ENCODE results near the gene RGS3.

Gene RGS3

DNA sequence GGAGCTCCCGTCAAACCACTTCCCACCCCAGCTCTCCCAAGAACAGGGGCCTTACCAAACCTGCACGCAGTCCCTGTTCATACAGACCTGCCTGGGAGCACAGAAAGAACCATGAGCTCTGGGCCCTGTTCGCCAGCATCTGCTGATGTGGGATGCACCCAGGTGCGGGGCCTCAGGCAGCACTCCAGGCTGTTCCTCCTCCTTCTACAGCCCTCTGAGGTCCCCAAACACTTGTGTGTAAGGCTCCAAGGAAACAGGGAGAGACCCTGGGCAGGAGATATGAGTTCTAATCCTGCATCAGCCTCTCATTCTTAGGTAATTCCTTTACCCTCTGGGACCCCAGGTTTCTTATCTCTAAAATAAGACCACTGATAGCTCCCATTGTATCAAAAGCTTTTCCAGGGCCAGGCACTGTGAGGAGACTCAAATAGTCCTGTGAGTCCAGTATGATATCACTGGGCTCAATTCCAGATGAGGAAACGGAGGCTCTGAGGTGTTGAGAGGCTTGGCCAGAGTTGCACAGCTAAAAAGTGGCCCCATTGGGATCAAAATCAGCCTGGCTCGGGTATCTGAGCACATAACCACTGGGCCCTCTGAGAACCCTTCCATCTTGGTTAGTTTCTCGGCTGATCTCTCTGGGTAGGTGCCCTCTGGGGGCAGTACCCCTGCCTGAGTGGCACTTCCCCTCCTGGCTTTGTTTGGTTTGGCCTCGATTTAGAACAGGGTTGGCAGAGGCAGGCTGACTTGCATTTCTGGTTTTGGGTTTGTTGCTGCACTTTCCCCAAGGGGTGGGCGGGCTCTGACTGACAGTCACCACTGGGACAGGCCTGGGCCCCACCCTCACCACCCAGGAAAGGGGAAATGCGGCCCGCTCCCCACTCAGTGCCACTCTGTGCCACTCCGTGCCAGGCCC, 116.8 kb downstream of the RGS3 start:
- TF ChIP-seq, protein P1, sequence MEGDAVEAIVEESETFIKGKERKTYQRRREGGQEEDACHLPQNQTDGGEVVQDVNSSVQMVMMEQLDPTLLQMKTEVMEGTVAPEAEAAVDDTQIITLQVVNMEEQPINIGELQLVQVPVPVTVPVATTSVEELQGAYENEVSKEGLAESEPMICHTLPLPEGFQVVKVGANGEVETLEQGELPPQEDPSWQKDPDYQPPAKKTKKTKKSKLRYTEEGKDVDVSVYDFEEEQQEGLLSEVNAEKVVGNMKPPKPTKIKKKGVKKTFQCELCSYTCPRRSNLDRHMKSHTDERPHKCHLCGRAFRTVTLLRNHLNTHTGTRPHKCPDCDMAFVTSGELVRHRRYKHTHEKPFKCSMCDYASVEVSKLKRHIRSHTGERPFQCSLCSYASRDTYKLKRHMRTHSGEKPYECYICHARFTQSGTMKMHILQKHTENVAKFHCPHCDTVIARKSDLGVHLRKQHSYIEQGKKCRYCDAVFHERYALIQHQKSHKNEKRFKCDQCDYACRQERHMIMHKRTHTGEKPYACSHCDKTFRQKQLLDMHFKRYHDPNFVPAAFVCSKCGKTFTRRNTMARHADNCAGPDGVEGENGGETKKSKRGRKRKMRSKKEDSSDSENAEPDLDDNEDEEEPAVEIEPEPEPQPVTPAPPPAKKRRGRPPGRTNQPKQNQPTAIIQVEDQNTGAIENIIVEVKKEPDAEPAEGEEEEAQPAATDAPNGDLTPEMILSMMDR (conservative IDR thresholded peaks at IDR 0.05): peak; percentile 48
- H3K27ac ChIP-seq: peak overlapping the region; percentile 98

DNA sequence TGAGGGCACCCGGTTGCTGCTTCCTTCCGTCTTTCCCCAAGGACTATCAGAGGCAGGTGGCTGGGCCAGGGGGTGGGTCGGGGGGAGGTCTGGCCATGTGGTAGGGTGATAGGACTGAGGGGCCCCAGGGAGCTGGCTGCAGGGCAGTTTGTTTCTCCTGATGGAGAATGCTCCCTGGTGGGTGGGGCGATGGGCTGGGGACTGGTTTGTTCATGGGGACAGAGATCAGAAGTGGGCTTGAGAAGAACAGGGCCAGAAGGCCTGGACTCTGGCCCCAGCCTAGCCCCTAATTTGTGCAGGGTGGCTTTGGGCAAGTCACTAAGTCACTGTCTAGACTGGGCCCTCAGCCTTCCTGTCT, 117.4 kb downstream of the RGS3 start:
- TF ChIP-seq, protein P1 (conservative IDR thresholded peaks at IDR 0.05): no peak
- peak overlapping the region; percentile 98 for H3K27ac ChIP-seq

DNA sequence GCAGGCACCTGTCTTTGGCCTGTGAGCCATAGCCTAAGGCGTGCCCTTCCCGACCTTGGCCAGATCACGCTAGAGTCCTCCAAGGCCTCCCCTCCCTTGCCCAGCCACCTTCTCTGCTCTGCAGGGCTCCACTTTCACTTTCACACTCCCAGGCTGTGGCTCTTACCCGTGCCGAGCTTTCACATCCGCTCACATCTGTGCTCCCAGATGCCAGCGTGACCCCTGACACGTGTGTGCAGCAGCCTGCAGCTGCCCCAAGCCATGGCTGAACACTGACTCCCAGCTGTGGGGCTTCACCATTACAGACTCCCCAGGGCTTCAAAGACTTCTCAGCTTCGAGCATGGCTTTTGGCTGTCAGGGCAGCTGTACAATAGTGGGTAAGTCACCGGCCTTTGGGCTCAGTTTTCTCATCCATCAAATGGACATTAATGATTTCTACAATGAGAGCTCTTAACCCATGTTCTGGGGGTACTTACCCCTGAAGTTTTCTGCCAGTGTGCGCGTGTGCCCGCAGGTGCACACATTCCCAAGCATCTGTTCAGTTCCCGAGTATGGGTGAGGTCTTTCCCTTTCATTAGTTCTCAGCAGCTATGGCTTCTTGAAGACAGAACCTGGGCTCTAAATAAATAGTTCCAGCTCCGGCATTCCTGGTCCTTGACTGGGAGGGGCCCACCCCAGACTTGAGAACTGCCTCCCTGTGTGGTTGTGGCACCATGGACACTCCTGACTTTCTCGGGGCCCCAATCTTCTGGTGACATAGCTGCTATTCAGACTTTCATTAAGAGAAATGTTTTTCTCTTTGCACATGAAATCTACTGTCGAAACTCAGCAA, 118.6 kb downstream of the RGS3 start:
- TF ChIP-seq, protein P1 (conservative IDR thresholded peaks at IDR 0.05): no peak
- peak overlapping the region; percentile 98 for H3K27ac ChIP-seq

DNA sequence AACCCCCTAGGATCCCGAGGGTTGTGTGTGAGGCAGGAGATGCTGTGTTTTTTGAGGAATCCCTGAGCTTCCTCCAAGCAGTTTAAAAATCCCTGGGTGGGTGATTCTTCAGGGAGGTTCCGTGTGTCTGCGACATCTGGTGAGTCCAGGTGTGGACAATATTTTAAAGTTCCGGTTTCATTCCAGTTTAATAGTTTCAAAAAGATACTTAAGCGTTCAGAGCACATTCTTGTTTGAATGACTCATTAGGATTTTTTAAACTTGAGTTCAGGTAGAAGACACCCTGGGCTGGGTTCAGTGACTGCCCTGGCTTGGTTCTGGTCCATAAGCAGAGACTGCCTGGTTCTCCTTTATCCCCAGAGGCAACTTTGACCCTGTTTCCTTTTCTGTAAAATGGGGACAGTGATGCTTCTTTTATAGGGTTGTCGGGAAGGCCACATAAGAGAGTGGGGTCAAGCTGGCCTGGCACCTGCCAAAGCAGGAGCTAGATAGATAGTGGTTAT, 119.2 kb downstream of the RGS3 start:
- peak overlapping the region; percentile 98; the same call in 1 of the 2 replicates for H3K27ac ChIP-seq
- TF ChIP-seq, protein P1 (conservative IDR thresholded peaks at IDR 0.05): no peak

DNA sequence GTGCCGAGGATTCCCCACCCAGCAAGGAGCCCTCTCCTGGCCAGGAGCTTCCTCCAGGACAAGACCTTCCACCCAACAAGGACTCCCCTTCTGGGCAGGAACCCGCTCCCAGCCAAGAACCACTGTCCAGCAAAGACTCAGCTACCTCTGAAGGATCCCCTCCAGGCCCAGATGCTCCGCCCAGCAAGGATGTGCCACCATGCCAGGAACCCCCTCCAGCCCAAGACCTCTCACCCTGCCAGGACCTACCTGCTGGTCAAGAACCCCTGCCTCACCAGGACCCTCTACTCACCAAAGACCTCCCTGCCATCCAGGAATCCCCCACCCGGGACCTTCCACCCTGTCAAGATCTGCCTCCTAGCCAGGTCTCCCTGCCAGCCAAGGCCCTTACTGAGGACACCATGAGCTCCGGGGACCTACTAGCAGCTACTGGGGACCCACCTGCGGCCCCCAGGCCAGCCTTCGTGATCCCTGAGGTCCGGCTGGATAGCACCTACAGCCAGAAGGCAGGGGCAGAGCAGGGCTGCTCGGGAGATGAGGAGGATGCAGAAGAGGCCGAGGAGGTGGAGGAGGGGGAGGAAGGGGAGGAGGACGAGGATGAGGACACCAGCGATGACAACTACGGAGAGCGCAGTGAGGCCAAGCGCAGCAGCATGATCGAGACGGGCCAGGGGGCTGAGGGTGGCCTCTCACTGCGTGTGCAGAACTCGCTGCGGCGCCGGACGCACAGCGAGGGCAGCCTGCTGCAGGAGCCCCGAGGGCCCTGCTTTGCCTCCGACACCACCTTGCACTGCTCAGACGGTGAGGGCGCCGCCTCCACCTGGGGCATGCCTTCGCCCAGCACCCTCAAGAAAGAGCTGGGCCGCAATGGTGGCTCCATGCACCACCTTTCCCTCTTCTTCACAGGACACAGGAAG, 120.2 kb downstream of the RGS3 start:
- peak overlapping the region; percentile 98; the same call in 1 of the 2 replicates for H3K27ac ChIP-seq
- TF ChIP-seq, protein P1 (conservative IDR thresholded peaks at IDR 0.05): no peak

DNA sequence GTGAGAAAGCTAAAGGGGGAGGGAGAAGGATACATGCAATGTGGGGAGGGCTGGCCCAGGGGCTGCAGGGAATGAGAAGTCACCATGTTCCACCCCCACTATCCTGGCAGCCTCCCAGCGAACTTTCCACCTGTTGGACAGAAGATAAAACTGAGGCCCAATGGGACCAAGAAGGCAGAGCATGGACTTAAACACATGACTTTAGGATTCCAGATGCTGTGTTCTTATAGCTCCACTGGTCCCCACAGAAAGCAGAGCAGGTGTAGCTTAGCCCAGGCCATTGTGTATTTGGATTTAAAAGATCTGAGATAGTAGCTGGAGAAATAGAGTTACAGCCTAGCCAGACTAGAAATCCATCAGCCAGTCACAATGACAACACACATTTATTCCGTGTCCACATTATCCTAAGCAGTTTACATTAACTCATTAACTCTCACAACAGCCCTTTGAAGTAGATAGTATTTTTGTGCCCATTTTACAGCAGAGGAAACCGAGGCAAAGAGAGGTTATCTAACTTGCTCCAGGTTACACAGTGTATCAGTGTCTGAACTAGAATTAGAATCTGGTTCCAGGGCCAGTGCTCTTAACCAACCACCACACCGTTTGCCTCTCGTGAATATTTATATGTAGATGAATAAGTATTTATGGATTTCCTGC, 121.0 kb downstream of the RGS3 start:
- H3K27ac ChIP-seq: no peak overlapping the region; the same call in 1 of the 2 replicates
- TF ChIP-seq, protein P1 (conservative IDR thresholded peaks at IDR 0.05): no peak
